Neural progenitor cell (in vitro differentiated cells): ENCODE data around the gene KRT79.

ENCODE experiments used
- CTCF ChIP-seq: fragments of 200-600 bp; sonication (generic); IDR thresholded peaks from 2 replicates; pipeline ENCODE4 v1.5.1; 2017; ENCODE audit warnings: antibody characterized with exemption, mild to moderate bottlenecking
- EZH2 ChIP-seq: fragments of 200-600 bp; sonication (generic); IDR thresholded peaks from 2 replicates; pipeline ENCODE4 v1.6.1; 2017; ENCODE audit warnings: antibody characterized with exemption, mild to moderate bottlenecking, moderate library complexity

- TF ChIP-seq CTCF (no peak), EZH2 (no peak)
Measured at GRCh38 chr12:52783563-52784316, 50.4 kb downstream of the KRT79 start.
